GM23338 (cell line): ENCODE measurements around the gene TOX2. TPM values are rescaled to one million over a fixed set of nuclear protein-coding genes. Genes with fewer than 3 reads are reported as not detected.

ENCODE experiments used
- ATAC-seq: fragments of 200-7000 bp; cut with Tn5 transposase; 3 replicates; pipeline ENCODE4 v1.9.1; 2020
- DNase-seq: peaks from one replicate; pipeline ENCODE4 v3.0.0-alpha.2; 2015; ENCODE audit warnings: low spot score
- H2AFZ ChIP-seq: fragments of 200-600 bp; sonication (generic); 2 replicates; pipeline ENCODE4 v1.8.0; 2016; ENCODE audit warnings: antibody characterized with exemption, mild to moderate bottlenecking, moderate library complexity
- H3F3A ChIP-seq: fragments of 200-600 bp; sonication (generic); replicated peaks from 2 replicates; pipeline ENCODE4 v1.8.0; 2017; ENCODE audit warnings: antibody characterized with exemption, mixed run types, low read depth
- H3K27ac ChIP-seq: fragments of 200-600 bp; sonication (generic); 2 replicates; pipeline ENCODE4 v1.6.1; 2016; ENCODE audit warnings: low read depth
- H3K27me3 ChIP-seq: fragments of 200-600 bp; sonication (generic); 2 replicates; pipeline ENCODE4 v1.8.0; 2016; ENCODE audit warnings: mild to moderate bottlenecking, mixed run types, moderate library complexity; ENCODE audit not compliant: insufficient read depth
- H3K36me3 ChIP-seq: fragments of 200-600 bp; sonication (generic); 2 replicates; pipeline ENCODE4 v1.8.0; 2016; ENCODE audit warnings: mild to moderate bottlenecking; ENCODE audit not compliant: insufficient read depth
- H3K4me1 ChIP-seq: fragments of 200-600 bp; sonication (generic); 2 replicates; pipeline ENCODE4 v1.8.0; 2016; ENCODE audit warnings: mild to moderate bottlenecking, moderate library complexity; ENCODE audit not compliant: insufficient read depth
- H3K4me2 ChIP-seq: fragments of 200-600 bp; sonication (generic); 2 replicates; pipeline ENCODE4 v1.7.1; 2017; ENCODE audit warnings: mixed run types
- H3K4me3 ChIP-seq: fragments of 200-600 bp; sonication (generic); 2 replicates; pipeline ENCODE4 v1.6.1; 2016; ENCODE audit warnings: mixed run types
- H3K79me2 ChIP-seq: fragments of 200-600 bp; sonication (generic); replicated peaks from 2 replicates; pipeline ENCODE4 v1.8.0; 2017; ENCODE audit warnings: mild to moderate bottlenecking; ENCODE audit not compliant: insufficient read depth
- H3K9me2 ChIP-seq: fragments of 200-600 bp; sonication (generic); 2 replicates; pipeline ENCODE4 v1.8.0; 2017; ENCODE audit not compliant: insufficient read depth
- H4K20me1 ChIP-seq: fragments of 200-600 bp; sonication (generic); replicated peaks from 2 replicates; pipeline ENCODE4 v1.8.0; 2017; ENCODE audit warnings: mild to moderate bottlenecking; ENCODE audit not compliant: insufficient read depth
- H3K27ac Mint-ChIP-seq: 2 replicates; pipeline ENCODE4 v1.8.0; 2020; ENCODE audit warnings: inconsistent platforms, mild to moderate bottlenecking, moderate library complexity, mixed read lengths
- H3K27me3 Mint-ChIP-seq: 3 replicates; pipeline ENCODE4 v1.8.0; 2022; ENCODE audit warnings: low read depth, mild to moderate bottlenecking, moderate library complexity, mixed read lengths, inconsistent platforms; ENCODE audit not compliant: insufficient read depth, poor library complexity
- H3K36me3 Mint-ChIP-seq: 3 replicates; pipeline ENCODE4 v1.8.0; 2021; ENCODE audit warnings: low read depth, mild to moderate bottlenecking, inconsistent platforms, moderate library complexity, mixed read lengths
- H3K4me1 Mint-ChIP-seq: 3 replicates; pipeline ENCODE4 v1.8.0; 2020; ENCODE audit warnings: mild to moderate bottlenecking, inconsistent platforms, mixed read lengths
- H3K4me3 Mint-ChIP-seq: 3 replicates; pipeline ENCODE4 v1.8.0; 2021; ENCODE audit warnings: moderate library complexity, mild to moderate bottlenecking, inconsistent platforms, mixed read lengths
- H3K9me3 Mint-ChIP-seq: 3 replicates; pipeline ENCODE4 v1.8.0; 2020; ENCODE audit warnings: moderate library complexity, mild to moderate bottlenecking, inconsistent platforms, mixed read lengths
- CREB1 ChIP-seq: fragments of 250-450 bp; sonication (Bioruptor Pico); IDR thresholded peaks from 2 replicates; pipeline ENCODE4 v1.5.0; 2020; ENCODE audit warnings: low read depth, mild to moderate bottlenecking, moderate library complexity
- EZH2 ChIP-seq: fragments of 200-600 bp; sonication (generic); IDR thresholded peaks from one replicate; pipeline ENCODE4 v1.8.0; 2017; ENCODE audit warnings: antibody characterized with exemption, mild to moderate bottlenecking, low read depth; ENCODE audit not compliant: unreplicated experiment
- EZH2phosphoT487 ChIP-seq: fragments of 200-600 bp; sonication (generic); IDR thresholded peaks from one replicate; pipeline ENCODE4 v1.8.1; 2018; ENCODE audit warnings: antibody characterized with exemption; ENCODE audit not compliant: unreplicated experiment
- JUNB ChIP-seq: IDR thresholded peaks from one replicate; pipeline ENCODE4 v1.6.1; 2016; ENCODE audit warnings: antibody characterized with exemption; ENCODE audit not compliant: unreplicated experiment
- POLR2AphosphoS5 ChIP-seq: IDR thresholded peaks from 2 replicates; pipeline ENCODE4 v1.6.1; 2016; ENCODE audit warnings: antibody characterized with exemption, low read depth
- REST ChIP-seq: IDR thresholded peaks from one replicate; pipeline ENCODE4 v1.6.1; 2018; ENCODE audit warnings: antibody characterized with exemption; ENCODE audit not compliant: unreplicated experiment
- STAT1 ChIP-seq: IDR thresholded peaks from one replicate; pipeline ENCODE4 v1.6.1; 2016; ENCODE audit warnings: antibody characterized with exemption; ENCODE audit not compliant: unreplicated experiment
- ZNF114 ChIP-seq: fragments of 250-450 bp; sonication (Bioruptor Pico); IDR thresholded peaks from 2 replicates; pipeline ENCODE4 v1.5.0; 2020; ENCODE audit warnings: mild to moderate bottlenecking, moderate library complexity
- ZNF331 ChIP-seq: fragments of 250-450 bp; sonication (Bioruptor Pico); IDR thresholded peaks from 2 replicates; pipeline ENCODE4 v1.5.0; 2020; ENCODE audit warnings: low read depth, mild to moderate bottlenecking, moderate library complexity
- polyA plus RNA-seq: library from polyadenylated mRNA; unstranded; fragments of >200 nt; fragmentation: Nextera tagmentation; extraction: Ambion mirVana; gene quantifications from 2 replicates; pipeline ENCODE4 v1.2.1, GENCODE V29; 2016
- total RNA-seq: library from RNA; depleted of rRNA; stranded (reverse); fragments of >200 nt; shearing (Covaris generic); gene quantifications from 2 replicates; pipeline ENCODE4 v1.2.3, GENCODE V29; 2014
- TF ChIP-seq, protein P1 (sequence below), 2 experiments: fragments of 200-600 bp in 1 of 2; sonication (generic) in 1 of 2; conservative IDR thresholded peaks; 2 replicates each; pipeline versions ENCODE4 v1.5.1 to v1.6.1; 2016 to 2017; ENCODE audit warnings: antibody characterized with exemption in 2 of 2, low read depth in 2 of 2, mild to moderate bottlenecking in 2 of 2, moderate library complexity in 1 of 2

Gene TOX2
- total and polyA plus RNA-seq, 2 experiments from 2014 or later: 1.4 to 1.5 TPM

DNA sequence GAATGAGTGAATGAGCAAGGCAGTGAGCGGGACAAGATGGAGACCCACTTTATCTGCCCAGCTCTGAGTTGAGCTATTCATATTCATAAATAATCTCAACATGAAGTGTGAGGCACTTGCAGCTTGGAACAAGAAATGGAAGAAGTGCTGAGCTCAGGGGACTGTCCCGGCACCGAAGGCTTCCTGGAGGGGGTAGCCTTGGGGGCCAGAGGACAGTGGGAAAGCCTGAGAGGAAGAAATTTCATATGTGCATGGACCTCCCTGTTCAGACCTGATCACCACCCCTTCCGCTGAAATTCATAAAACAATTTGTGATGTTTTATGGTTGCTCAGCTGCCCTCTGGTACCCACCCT, 103.2 kb downstream of the TOX2 start:
- Mint-ChIP-seq H3K27me3 (peaks cover 11% of the 10 kb centered on the region), H3K4me1 (peaks cover 13% of the 10 kb centered on the region), H3K4me3 (no peak overlapping the region), H3K36me3 (no peaks in the 10 kb centered on the region), H3K9me3 (no peaks in the 10 kb centered on the region; the same call in 2 of the 3 replicates), H3K27ac (no peak overlapping the region)
- H2AFZ ChIP-seq: no peak overlapping the region
- no peaks in the 10 kb centered on the region for H3K27me3 ChIP-seq
- H3K4me3 ChIP-seq: no peak overlapping the region
- no peak for ATAC-seq
- H4K20me1 ChIP-seq: no peaks in the 10 kb centered on the region
- no peaks in the 10 kb centered on the region for H3F3A ChIP-seq
- no peaks in the 10 kb centered on the region for H3K36me3 ChIP-seq
- no peaks in the 10 kb centered on the region for H3K9me2 ChIP-seq
- no peaks in the 10 kb centered on the region; the same call in 1 of the 2 replicates for H3K4me1 ChIP-seq
- DNase-seq: no peak
- H3K79me2 ChIP-seq: no peaks in the 10 kb centered on the region
- H3K27ac ChIP-seq: no peak overlapping the region
- TF ChIP-seq JUNB: no peak
- no peak for TF ChIP-seq EZH2
- TF ChIP-seq ZNF331 (CRISPR knock-in tag): no peak
- no peak for TF ChIP-seq ZNF114 (CRISPR knock-in tag)
- H3K4me2 ChIP-seq: no peak overlapping the region

GRCh38 chr20:44018259-44018941, 103.7 kb downstream of the TOX2 start:
- peaks cover 11% of the 10 kb centered on the region for H3K27me3 Mint-ChIP-seq
- no peaks in the 10 kb centered on the region for H3K27me3 ChIP-seq
- H3F3A ChIP-seq: no peaks in the 10 kb centered on the region
- H3K79me2 ChIP-seq: no peaks in the 10 kb centered on the region
- no peaks in the 10 kb centered on the region for H4K20me1 ChIP-seq
- no peak overlapping the region for H3K27ac ChIP-seq
- H3K9me3 Mint-ChIP-seq: no peaks in the 10 kb centered on the region; the same call in 2 of the 3 replicates
- no peaks in the 10 kb centered on the region for H3K36me3 Mint-ChIP-seq
- H3K4me3 ChIP-seq: no peak overlapping the region
- no peak overlapping the region for H3K27ac Mint-ChIP-seq
- no peak overlapping the region for H2AFZ ChIP-seq
- H3K9me2 ChIP-seq: no peaks in the 10 kb centered on the region
- peaks cover 13% of the 10 kb centered on the region for H3K4me1 Mint-ChIP-seq
- H3K4me2 ChIP-seq: no peak overlapping the region
- H3K36me3 ChIP-seq: no peaks in the 10 kb centered on the region
- DNase-seq (no peak), ATAC-seq (no peak)
- no peaks in the 10 kb centered on the region; the same call in 1 of the 2 replicates for H3K4me1 ChIP-seq
- no peak overlapping the region for H3K4me3 Mint-ChIP-seq
- TF ChIP-seq, protein P1, sequence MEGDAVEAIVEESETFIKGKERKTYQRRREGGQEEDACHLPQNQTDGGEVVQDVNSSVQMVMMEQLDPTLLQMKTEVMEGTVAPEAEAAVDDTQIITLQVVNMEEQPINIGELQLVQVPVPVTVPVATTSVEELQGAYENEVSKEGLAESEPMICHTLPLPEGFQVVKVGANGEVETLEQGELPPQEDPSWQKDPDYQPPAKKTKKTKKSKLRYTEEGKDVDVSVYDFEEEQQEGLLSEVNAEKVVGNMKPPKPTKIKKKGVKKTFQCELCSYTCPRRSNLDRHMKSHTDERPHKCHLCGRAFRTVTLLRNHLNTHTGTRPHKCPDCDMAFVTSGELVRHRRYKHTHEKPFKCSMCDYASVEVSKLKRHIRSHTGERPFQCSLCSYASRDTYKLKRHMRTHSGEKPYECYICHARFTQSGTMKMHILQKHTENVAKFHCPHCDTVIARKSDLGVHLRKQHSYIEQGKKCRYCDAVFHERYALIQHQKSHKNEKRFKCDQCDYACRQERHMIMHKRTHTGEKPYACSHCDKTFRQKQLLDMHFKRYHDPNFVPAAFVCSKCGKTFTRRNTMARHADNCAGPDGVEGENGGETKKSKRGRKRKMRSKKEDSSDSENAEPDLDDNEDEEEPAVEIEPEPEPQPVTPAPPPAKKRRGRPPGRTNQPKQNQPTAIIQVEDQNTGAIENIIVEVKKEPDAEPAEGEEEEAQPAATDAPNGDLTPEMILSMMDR (conservative IDR thresholded peaks at IDR 0.05; ENCODE audit: low read depth in 2 of 2): no peak
- TF ChIP-seq POLR2AphosphoS5 (no peak), ZNF114 (CRISPR knock-in tag) (no peak), CREB1 (no peak), REST (no peak), STAT1 (no peak), ZNF331 (CRISPR knock-in tag) (no peak), EZH2phosphoT487 (no peak)
